ENCODE data around the gene SGMS1. TPM values are rescaled to one million over a fixed set of nuclear protein-coding genes. Genes with fewer than 3 reads are reported as not detected.

The SGMS1 gene
- polyA plus RNA-seq, 1 of the 3 experiments (the other 2 are of a cell fraction) = 6.3 TPM

- TF ChIP-seq TCF12 (IDR thresholded peaks at IDR 0.05) (no peak), FOXJ3 (CRISPR knock-in tag; IDR thresholded peaks at IDR 0.05) (no peak), GATA2 (CRISPR knock-in tag; IDR thresholded peaks at IDR 0.05) (no peak), CTCF (IDR thresholded peaks at IDR 0.05) (no peak), RAD21 (IDR thresholded peaks at IDR 0.05; ENCODE audit: low read length) (no peak), RFX5 (IDR thresholded peaks at IDR 0.05; ENCODE audit: low read length) (no peak)
- no peaks in the 10 kb centered on the region for H3K9me3 ChIP-seq
- POLR2A ChIA-PET = no interaction called here
- peaks cover 0 to 9% of the 10 kb centered on the region in 2 experiments for H3K36me3 ChIP-seq (replicated peaks in 1 of 2; ENCODE audit: control insufficient read depth in 1 of 2, insufficient read depth in 2 of 2, low read length in 1 of 2)
- no peak overlapping the region for H3K4me3 ChIP-seq (ENCODE audit: low read depth in 2 of 2, low read length in 1 of 2)
- H3K27ac ChIP-seq (ENCODE audit: low read depth in 2 of 2, low read length in 1 of 2) = no peak overlapping the region
- no peaks in the 10 kb centered on the region for H3K27me3 ChIP-seq (ENCODE audit: insufficient read depth)
- no peak for DNase-seq
- H3K9ac ChIP-seq = no peak overlapping the region
- no peaks in the 10 kb centered on the region for H3K9me2 ChIP-seq
- H4K20me1 ChIP-seq (ENCODE audit: insufficient read depth) = no peaks in the 10 kb centered on the region
- CTCF ChIA-PET = interaction anchor here (1.1 kb wide), 1 partner anchor 20 kb away, joined by 3 read pairs; no protein-coding TSS in a partner anchor
- no peaks in the 10 kb centered on the region for H3F3A ChIP-seq (replicated peaks; ENCODE audit: insufficient read depth)
- WGBS (ENCODE audit: low lambda C conversion rate) = 90% methylated on average over 3 of the region's 3 CpGs
- H2AFZ ChIP-seq (ENCODE audit: low read depth) = no peak overlapping the region
- no peaks in the 10 kb centered on the region for H3K4me1 ChIP-seq (ENCODE audit: control insufficient read depth in 1 of 2, insufficient read depth in 2 of 2, low read depth in 1 of 2, low read length in 1 of 2)
- H3K4me2 ChIP-seq = no peak overlapping the region
- no peaks in the 10 kb centered on the region for H3K79me2 ChIP-seq (ENCODE audit: insufficient read depth)
Observed at GRCh38 chr10:50461834-50462233, 161.9 kb downstream of the SGMS1 start.

GRCh38 chr10:50461123-50461522, 162.6 kb downstream of the SGMS1 start:
- no peak for DNase-seq
- H4K20me1 ChIP-seq (ENCODE audit: insufficient read depth) = no peaks in the 10 kb centered on the region
- H3K4me2 ChIP-seq = no peak overlapping the region
- no peak overlapping the region for H2AFZ ChIP-seq (ENCODE audit: low read depth)
- no peaks in the 10 kb centered on the region for H3K79me2 ChIP-seq (ENCODE audit: insufficient read depth)
- H3K27me3 ChIP-seq (ENCODE audit: insufficient read depth) = no peaks in the 10 kb centered on the region
- no peaks in the 10 kb centered on the region for H3F3A ChIP-seq (replicated peaks; ENCODE audit: insufficient read depth)
- 92% methylated on average over 1 of the region's 1 CpG for WGBS (ENCODE audit: low lambda C conversion rate)
- TF ChIP-seq FOSL2 (IDR thresholded peaks at IDR 0.05; ENCODE audit: borderline replicate concordance, low read depth) (no peak), EZH2phosphoT487 (IDR thresholded peaks at IDR 0.05; ENCODE audit: borderline replicate concordance, low read depth) (no peak), JUND (IDR thresholded peaks at IDR 0.05) (no peak), REST (IDR thresholded peaks at IDR 0.05; ENCODE audit: low read depth, low read length) (no peak), RAD21 (IDR thresholded peaks at IDR 0.05; ENCODE audit: low read length) (no peak), NRF1 (IDR thresholded peaks at IDR 0.05; ENCODE audit: low read depth, low read length) (no peak), RCOR1 (IDR thresholded peaks at IDR 0.05; ENCODE audit: low read length) (no peak)
- H3K9me2 ChIP-seq = no peaks in the 10 kb centered on the region
- peaks cover 0 to 9% of the 10 kb centered on the region in 2 experiments for H3K36me3 ChIP-seq (replicated peaks in 1 of 2; ENCODE audit: control insufficient read depth in 1 of 2, insufficient read depth in 2 of 2, low read length in 1 of 2)
- no peak overlapping the region for H3K9ac ChIP-seq
- no peaks in the 10 kb centered on the region for H3K9me3 ChIP-seq
- no peaks in the 10 kb centered on the region for H3K4me1 ChIP-seq (ENCODE audit: control insufficient read depth in 1 of 2, insufficient read depth in 2 of 2, low read depth in 1 of 2, low read length in 1 of 2)
- no peak overlapping the region for H3K27ac ChIP-seq (ENCODE audit: low read depth in 2 of 2, low read length in 1 of 2)
- no peak overlapping the region for H3K4me3 ChIP-seq (ENCODE audit: low read depth in 2 of 2, low read length in 1 of 2)
- ChIA-PET POLR2A (no interaction called here), CTCF (interaction anchor here (0.6 kb wide), 1 partner anchor 1986 kb away, joined by 3 read pairs; no protein-coding TSS in a partner anchor)
